Middle frontal gyrus (tissue), 1 donor: Measurements from ENCODE around the gene SHISA7.
"Not testable (repeated sequence)": the region's sequence is repeated elsewhere in the genome, so short reads cannot be mapped to it uniquely, and the experiment has no call there.

Experiments
- DNase-seq: peaks from one replicate; pipeline ENCODE4 v3.0.0-alpha.2; 2015; ENCODE audit warnings: low spot score; ENCODE audit errors: extremely low spot score

Gene SHISA7

DNA sequence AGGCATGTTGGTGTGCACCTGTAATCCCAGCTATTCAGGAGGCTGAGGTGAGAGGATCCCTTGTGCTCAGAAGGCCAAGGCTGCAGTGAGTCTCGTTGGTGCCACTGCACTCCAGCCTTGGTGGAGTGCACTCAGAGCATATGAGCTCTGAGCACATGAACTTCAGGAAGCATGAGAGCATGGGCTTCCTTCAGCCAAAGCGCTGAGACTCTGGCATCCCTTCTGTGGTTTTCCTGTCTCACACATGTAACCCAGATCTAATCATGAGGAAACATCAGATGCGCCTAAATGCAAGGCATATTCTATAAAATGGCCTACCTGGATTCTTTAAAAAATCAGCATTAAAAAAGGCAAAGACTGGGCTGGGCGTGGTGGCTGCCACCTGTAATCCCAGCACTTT, 21.8 kb downstream of the SHISA7 start:
- DNase-seq: not testable (repeated sequence)

DNA sequence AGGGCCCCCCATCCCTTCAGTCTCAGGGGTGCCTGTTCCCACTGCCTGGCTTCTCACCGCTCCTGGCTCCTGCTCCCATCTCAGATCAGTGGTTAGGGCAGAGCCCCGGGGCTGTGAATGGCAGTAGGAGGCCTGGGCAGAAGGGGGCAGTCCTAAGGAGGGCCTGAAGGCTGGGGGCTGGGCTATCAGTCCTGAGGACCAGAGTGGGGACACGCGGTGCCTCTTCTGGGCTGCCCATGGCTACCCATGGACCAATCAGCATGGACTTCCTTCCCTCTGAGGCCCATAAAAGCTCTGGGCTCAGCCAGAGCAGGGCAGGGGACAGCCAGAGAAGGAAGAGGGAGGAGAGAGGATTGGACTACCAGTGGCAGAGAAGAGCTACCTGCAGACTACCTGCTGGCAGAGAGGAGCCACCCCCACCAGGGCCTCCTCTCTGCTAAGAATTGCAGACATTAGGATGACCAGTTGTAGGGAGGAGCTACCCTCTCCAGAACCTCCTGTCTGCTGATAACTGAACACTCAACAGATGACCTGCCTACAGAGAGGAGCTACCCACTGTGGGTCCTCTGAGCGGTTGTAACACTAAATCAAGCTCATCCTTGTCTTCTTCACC, 23.4 kb downstream of the SHISA7 start:
- no peak for DNase-seq

DNA sequence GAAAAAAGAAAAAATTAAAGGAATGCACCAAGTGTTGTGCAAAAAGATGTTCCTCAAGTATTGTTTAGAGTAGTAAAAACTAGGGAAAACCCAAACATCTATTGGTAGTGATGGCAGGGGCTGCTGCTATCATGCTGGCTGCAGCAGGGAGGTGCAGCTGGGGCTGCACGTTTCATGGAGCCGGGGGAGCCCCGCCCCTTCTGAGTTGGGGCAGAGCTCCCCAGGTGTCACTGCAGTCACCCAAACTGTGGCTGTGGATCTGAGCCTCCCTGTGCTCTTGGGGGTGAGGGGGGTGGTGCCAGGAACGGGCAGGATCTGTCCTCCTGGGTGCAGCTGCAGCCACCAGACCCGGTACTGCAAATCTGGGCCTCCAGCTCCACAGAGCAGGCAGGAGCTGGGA, 24.0 kb downstream of the SHISA7 start:
- no peak for DNase-seq

DNA sequence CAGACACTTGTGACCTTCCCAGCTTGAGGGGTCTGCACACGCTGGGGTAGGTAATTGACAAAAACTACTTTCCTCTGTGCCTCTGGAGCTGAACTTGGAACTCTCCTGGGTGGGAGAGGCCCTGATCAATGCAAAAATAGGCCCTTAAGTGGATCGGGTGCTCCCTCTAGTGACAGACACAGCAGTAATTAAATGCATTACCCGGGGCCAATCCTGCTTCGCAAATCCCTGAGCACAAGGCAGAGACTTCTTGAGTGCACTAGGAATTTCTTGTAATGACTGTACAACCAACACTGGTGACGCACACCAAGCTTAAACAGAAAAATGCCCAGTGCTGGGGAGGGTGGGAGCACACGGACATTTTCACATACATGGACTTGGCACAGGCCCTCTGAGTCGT, 24.9 kb downstream of the SHISA7 start:
- DNase-seq: peak; percentile 59

DNA sequence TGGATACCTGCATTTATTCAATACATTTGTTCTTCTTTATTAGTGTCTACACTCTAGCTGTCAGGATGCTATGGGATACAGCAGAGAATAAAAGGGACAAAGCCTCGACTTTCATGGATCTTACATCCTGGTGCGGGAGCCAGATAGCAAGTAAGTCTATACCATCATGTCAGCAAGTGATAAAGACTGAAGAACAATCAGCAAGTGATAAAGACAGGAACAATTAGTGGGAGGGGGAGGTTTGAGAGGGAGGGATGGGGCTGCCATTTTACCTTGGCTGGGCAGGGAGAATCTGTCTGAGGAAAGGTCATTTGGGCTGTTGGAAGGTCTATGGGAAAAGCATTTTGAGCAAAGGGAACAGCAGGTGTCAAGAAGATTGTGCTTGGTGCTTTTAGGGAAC, 32.9 kb downstream of the SHISA7 start:
- no peak for DNase-seq

DNA sequence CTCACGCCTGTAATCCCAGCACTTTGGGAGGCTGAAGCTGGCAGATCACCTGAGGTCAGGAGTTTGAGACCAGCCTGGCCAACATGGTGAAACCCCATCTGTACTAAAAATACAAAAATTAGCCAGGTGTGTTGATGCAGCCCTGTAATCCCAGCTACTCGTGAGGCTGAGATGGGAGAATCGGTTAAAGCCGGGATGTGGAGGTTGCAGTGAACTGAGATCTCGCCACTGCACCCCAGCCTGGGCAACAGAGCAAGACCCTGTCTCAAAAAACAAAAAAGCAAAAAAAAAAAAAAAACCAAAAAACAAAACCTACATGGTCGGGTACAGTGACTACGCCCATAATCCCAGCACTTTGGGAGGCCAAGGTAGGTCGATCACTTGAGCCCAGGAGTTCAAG, 33.9 kb downstream of the SHISA7 start:
- DNase-seq: not testable (repeated sequence)

DNA sequence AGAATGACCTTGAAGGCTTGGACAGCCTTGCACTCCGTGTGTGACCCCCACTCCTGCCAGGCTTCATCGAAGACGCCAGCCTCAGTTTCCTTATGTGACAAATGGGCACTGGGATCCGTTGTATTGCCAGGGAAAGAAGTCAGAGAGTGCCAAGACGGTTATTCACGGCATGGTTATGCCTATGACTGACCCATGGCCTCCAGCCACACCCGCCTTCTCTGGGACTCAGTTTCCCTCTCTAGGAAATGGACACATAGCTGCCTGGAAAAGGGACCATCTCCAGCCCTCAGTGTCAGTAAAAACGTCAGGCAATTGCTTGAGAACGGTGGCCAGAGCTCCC, 34.6 kb downstream of the SHISA7 start:
- DNase-seq: no peak

DNA sequence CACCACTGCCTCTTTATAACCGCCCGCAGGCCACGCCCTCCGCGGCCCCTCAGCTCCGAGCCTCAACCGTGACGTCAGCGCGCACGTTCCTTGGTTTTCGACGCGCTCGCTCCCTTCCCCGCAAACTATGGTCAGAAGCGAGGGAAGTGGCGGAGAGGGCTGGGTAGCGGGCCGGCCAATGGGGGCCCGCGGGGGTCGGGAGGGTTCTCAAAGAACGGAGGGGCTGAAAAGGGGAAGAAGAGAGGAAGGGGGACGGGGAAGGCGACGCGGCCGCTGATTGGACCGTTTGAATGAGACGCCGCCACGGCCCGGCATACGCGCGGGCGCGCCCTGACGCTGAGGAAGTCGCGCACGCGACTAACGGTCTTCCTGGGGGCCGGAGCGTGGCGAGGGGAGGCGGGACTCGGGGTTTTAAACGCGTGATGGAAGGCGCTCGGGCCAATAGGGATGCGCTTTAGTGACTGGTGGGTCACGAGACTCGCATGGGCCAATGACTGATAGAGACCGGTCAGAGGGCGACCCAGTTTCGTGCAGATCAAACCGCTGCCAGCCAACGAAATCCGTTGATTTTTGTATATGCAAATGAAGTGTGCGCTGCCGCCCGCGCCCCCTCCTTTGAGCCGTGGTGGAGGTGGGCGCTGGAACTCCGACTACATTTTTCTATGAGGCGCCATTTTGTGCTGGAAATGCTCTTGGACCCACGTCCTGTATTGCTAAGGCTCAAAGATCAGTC, 35.1 kb downstream of the SHISA7 start:
- DNase-seq: peak; percentile 99

DNA sequence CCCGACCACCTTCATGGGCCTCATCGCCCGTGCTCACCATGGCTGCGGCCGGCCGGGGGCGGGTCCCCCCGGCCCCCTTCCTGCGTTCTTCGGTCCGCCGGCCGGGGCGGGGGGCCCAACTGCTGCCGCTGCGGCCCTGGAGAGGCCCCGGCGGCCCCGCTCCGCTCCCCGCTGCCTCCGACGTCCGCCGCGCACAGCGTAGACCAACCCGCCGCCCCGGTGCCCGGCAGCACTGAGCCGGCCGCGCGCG, 35.6 kb downstream of the SHISA7 start, which contains the start of gene UBE2S:
Gene UBE2S, minus strand, starts transcription at position 239 of the 250 bp plus-strand sequence. Its CDS starts 199 bp downstream, at position 40.
- DNase-seq: not testable (repeated sequence)

DNA sequence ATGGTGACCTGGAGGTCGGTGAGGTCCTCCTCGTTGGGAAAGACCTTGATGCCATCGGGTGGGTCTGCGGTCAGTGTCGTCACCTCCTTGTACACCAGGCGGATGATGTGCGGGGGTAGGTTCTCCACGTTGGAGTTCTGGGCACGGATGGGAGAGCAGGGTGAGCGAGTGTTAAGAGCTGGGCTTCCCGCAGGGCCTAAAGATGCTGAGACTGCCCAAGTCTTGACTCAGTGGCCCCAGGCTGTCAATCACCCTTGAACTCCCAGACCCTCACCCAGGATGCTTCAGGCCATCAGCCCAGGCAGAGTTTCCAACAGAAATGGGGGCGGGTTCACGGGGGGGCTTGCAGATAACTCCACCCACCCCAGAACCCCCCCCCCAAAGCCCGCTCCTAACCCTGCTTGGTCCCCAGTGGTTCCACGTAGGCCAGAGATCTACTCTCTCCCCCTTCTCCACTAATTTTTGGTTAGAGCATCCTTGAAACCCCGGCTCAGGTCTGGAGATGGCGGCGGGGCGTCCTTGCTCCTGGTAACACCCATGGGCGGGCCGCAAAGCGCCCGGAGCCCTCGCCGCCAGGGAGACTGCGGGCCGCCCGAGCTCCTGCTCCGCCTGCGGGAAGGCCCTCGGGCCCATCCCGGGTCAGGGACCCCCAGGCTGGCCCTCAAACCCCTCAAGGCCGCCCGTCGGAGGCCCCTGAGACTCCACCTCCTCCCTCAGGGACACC, 36.1 kb downstream of the SHISA7 start:
- DNase-seq: no peak

DNA sequence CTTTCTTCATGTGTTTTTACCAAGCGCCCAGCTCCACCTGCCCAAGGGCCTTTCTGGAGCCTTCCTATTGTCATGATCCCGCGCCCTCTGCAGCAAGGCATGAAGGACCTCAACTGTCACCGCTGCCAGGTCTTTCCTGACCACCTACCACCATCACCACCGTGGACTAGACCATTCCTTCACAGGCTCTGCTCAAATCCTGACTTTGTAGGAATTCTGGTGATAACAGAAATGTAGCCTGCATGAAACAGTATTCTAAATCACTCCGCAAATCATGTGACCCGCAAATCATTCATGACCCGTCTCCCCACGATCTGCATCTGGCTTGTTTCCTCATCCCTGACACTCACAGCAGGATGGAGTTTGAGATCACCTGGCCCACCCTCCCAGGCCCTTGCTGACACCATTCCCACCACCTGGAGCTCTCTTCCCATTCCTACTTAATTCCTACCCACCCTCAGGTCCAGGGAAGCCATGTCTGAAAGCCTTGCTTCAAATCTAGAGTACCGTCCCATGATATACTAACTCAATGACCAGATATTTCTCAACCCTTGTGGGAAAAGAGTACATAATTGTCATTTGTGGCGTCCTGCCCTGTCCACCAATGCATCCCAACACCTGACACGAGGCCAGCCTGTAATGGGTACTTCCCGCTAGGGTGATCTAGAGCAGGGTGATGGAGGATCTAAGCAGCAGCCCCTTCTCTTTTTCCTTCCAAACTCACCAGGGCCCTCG, 36.8 kb downstream of the SHISA7 start:
- DNase-seq: no peak

DNA sequence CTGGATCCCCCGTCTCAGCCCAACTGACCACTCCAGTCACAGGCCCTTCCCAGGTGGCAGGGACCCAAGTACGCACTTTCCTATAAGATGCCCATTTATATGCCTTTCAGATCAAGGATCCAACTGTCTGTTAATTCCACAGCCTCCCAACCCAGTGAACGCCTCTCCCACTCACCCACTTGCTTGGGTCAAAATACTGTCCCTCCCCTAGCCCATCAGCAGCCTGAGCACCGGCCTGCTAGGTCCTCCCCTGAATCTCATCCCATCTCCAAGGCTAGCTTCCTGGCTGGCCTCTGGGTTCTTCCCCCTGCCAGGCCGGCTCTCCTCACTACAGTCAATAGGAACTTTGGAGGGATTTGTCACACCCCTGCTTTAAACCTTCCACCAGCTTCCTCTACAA, 37.5 kb downstream of the SHISA7 start:
- no peak for DNase-seq

DNA sequence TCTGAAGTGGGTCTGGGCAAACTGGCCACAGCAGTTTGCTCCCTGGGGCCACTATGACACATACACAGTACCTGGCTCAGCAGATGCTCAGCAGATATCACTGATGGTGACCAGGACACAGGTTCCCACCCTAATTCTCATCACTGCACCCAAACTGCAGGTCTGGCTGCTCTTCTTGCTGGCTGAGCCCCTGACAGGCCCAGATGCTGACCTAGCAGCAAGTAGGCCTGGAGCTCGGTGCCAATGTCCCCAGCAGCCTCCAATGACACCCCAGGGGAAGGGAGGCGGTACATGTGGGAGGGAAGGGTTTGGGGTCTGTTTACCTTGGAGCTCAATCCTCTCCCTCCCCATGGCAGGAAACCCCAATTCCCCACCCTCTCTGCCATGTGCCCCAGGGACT, 40.6 kb downstream of the SHISA7 start:
- no peak for DNase-seq

DNA sequence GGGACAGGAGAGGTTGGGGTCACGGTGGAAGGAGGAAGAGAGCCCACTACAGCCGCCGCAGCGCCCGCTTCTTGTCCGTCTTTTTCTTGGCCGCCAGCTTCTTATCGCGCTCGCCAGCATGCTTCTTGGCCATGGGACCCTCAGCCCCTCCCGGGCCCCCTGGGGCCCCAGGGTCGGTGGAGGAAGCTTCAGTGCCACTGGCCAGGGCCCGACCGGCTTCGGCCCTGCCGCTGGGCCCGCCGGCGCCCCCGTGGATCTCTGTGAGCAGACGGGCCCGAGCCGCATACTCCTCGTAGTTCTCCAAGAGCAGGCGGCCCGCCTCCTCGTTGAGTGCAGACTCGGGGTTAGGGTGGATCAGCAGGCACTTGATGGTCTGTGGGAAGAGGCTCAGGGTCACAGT, 41.7 kb downstream of the SHISA7 start:
- not testable (repeated sequence) for DNase-seq

DNA sequence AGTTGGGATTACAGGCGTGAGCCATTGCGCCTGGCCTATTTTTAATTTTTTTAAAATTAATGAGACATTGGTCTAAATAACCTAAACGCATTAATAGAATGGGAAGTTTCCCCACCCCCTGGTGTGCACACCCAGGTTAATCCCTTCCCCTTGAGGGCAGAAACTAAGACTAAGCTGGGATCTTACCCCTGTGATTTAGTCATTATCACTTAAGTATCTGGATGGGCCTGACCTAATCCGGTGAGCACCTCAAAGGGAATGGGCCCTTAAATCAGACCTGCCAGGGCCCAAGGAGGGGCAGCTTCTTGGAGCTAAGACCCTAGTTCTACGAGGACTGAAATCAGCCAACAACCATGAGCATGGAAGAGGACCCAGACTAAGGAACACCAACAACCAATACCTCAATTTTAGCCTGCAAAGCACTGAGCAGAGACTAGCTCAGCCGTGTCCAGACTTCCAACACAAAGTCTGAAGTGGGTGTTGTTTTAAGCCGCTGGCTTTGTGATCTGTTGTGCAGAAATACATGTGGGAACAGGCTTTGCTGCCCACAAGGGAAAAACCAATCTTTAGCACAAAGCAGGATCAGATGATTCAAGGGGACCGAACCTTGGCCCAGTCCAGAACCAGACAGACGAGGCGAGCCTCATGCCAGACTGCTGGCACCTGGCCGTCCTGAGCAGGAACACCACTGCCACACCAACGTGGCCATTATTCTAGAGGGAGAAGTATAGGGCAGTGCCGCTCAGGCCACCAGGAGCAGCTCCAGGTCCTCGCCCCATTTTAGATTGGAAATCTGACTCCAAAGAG, 42.6 kb downstream of the SHISA7 start:
- no peak for DNase-seq

DNA sequence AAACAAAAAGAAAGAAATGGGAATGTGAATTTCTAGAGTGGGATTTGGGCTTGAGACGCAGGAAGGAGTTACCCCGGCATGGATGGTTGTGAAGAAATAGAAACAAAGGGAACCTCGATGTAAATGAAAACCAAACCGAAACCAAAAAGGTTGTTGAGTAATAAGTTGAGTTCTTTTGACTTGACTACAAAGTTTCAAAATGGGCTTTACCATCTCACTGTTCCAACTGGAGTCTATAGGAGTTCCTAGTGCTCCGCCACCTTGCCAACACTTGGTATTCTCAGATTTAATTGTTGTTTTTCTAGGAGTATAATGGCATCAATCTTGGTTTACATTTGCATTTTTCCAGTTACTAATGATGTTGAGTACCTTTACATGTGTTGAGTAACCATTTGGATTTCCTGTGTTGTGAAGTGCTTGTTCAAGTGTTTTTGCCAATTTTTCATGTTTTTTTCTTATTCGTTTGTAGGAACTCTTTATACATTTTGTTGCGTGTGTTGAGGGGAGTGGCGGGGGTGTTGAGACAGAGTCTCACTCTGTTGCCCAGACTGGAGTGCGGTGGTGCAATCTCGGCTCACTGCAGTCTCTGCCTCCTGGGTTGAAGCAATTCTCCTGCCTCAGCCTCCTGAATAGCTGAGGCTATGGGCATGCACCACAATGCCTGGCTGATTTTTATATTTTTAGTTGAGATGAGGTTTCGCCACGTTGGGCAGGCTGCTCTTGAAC, 44.7 kb downstream of the SHISA7 start:
- DNase-seq: no peak

DNA sequence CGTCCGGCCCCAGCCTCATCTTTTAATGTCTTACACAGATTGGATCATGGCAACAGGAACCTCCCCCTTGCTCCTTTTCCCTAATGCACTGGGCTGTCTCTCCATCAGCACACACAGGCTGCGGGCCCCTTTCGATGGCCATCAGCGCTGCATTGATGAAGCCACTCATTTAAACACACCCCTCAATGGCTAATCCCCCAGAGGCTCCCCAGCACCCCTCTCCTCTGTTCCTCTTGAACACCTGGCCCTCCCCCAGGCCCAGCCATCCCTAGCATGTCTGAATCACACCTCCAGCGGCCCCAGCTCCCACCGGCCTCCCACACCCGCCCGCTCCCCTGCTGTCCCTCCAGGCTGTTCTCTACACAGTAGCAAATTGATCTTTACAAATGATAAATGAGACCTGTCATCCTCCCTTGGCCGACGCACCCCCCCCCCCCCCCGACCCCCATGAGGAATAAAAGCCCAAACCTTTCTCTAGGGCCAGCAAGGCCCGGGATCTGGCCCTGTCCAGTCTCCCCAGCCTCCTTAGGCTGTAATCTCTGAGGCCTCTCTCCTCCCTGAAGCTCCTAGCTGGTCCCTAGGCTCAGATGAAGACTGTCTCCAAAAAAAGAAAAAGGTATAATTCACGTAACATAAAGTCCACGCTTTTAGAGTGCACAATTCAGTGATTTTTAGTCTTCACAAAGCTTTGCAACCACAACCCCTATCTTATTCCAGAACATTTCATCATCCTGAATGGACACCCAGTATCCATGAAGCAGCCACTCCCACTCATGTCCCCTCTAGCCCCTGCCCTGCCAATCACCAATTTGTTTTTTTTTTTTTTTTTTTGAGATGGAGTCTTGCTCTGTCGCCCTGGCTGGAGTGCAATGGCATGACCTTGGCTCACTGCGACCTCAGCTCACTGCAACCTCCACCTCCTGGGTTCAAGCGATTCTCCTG, 50.0 kb downstream of the SHISA7 start:
- DNase-seq: no peak

DNA sequence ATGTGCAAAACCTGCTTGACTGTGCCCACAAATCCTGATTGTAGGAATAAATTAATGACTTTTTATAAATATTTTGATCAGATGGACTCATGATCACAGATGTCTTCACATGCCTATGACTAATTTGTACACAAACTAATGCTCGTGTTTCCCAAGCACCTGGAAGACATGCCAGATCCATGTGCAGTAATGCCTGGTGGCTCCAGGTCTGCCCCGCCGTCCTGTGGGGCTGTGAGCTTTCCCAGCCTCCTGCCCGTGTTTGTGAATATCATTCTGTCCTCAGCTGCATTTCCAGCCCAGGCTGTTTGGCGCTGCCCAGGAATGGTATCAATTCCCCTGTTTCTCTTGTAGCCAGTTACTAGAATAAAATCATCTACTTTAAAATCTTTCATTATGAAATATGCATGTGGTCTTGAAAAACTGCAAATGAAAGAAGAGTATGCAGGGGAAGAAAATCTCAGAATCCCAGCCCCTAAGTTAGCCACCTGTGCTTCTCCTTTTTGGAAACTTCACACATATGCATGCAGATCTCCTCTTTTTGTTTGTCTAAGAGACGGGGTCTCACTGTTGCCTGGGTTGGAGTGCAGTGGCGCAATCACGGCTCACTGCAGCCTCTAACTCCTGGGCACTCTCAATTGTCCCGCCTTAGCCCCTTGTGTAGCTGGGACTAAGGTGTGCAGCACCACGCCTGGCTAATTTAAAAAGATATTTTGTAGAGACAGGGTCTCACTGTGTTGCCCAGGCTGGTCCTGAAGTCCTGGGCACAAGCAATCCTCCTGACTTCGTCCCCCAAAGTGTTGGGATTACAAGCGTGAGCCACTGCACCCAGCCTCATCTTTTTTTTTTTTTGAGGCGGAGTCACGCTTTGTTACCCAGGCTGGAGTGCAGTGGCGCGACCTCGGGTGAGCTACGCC, 51.1 kb downstream of the SHISA7 start:
- DNase-seq: no peak
